Type B pancreatic cell (in vitro differentiated cells): Measurements from ENCODE around the gene CRADD. TPM values are rescaled to one million over a fixed set of nuclear protein-coding genes. Genes with fewer than 3 reads are reported as not detected.

Experiments
- DNase-seq: peaks from one replicate; pipeline ENCODE4 v3.0.0; 2021; ENCODE audit warnings: mixed read lengths; ENCODE audit not compliant: unreplicated experiment; ENCODE audit errors: extremely low spot score
- H3K27ac Mint-ChIP-seq: 2 replicates; pipeline ENCODE4 v1.8.0; 2021; ENCODE audit warnings: mild to moderate bottlenecking, mixed read lengths
- H3K27me3 Mint-ChIP-seq: 2 replicates; pipeline ENCODE4 v1.8.0; 2021; ENCODE audit warnings: mixed read lengths
- H3K36me3 Mint-ChIP-seq: 2 replicates; pipeline ENCODE4 v1.8.0; 2021; ENCODE audit warnings: mixed read lengths
- H3K4me1 Mint-ChIP-seq: one replicate; pipeline ENCODE4 v1.8.0; 2021; ENCODE audit warnings: mixed read lengths; ENCODE audit not compliant: unreplicated experiment
- H3K4me3 Mint-ChIP-seq: 2 replicates; pipeline ENCODE4 v1.8.0; 2021; ENCODE audit warnings: mild to moderate bottlenecking, mixed read lengths
- H3K9me3 Mint-ChIP-seq: 2 replicates; pipeline ENCODE4 v1.8.0; 2021; ENCODE audit warnings: mixed read lengths
- CTCF ChIP-seq: fragments of 200-600 bp; sonication (generic); conservative IDR thresholded peaks from 2 replicates; pipeline ENCODE4 v1.5.0; 2021; ENCODE audit warnings: antibody characterized with exemption, mild to moderate bottlenecking
- total RNA-seq: library from RNA; stranded (reverse); gene quantifications from 2 replicates; pipeline ENCODE4 v1.2.1, GENCODE V29; 2021; ENCODE audit warnings: low replicate concordance

Gene CRADD
- total RNA-seq, 1 donor from 2014 or later, result 8.1 TPM

- Mint-ChIP-seq H3K36me3 (peaks cover 7% of the 10 kb centered on the region), H3K4me1 (peaks cover 12% of the 10 kb centered on the region), H3K4me3 (no peak overlapping the region), H3K9me3 (no peaks in the 10 kb centered on the region), H3K27me3 (no peaks in the 10 kb centered on the region), H3K27ac (no peak overlapping the region)
- DNase-seq, result no peak
- TF ChIP-seq CTCF, result no peak
Observed at GRCh38 chr12:93683410-93683809, 6.2 kb downstream of the CRADD start.

GRCh38 chr12:93684716-93685115 is 7.5 kb downstream of the CRADD start:
- no peak overlapping the region for H3K4me3 Mint-ChIP-seq

DNA sequence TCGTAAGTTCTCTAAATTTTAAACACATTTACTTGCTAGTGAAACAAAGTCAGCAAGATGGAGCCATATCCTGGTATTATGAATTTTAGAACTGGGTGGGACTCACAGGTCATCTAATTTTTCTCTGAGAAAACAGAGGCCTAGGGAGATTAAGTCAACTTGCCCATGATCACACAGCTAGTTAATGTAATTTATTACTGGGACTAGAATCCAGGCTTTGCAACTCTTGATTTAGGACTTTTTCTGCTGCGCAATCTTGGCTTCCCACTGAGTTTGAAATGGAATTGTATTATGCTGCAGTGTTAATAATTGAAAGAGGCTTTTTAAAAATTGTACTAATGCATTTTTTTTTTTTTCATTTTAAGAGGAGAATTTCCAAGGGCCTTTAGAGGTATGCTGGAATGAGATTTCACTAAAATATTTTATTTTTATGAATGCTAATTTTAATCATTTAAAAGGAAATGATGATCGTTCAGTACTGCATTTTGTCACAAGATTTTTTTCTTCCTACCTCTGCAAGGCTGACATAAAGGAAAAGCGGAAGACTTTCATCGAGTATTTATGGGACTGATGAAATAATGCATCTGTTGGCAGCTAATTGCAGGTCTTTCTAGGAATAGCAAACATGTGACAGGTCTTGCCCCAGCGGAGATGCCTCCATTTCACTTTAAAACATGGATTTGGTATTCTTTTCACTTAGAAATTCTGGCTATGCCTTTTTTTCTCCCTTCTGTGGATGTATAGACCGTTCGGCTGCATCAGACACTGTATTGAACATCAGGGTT is 9.6 kb downstream of the CRADD start:
- Mint-ChIP-seq H3K4me3 (no peak overlapping the region), H3K27ac (no peak overlapping the region)
- no peak for DNase-seq

More at GRCh38 chr12:93684716-93685115, 7.5 kb downstream of the CRADD start:
- TF ChIP-seq CTCF, result no peak
- Mint-ChIP-seq H3K4me1 (peaks cover 10% of the 10 kb centered on the region), H3K9me3 (peaks cover 4% of the 10 kb centered on the region), H3K36me3 (peaks cover 1% of the 10 kb centered on the region), H3K27me3 (no peaks in the 10 kb centered on the region), H3K27ac (no peak overlapping the region)
- DNase-seq, result no peak

GRCh38 chr12:93689076-93689834 is 12.1 kb downstream of the CRADD start:
- Mint-ChIP-seq H3K4me1 (peaks cover 8% of the 10 kb centered on the region), H3K36me3 (peaks cover 6% of the 10 kb centered on the region), H3K4me3 (peak overlapping the region; percentile 22), H3K27ac (peak overlapping the region; percentile 79), H3K9me3 (peaks cover 4% of the 10 kb centered on the region), H3K27me3 (no peaks in the 10 kb centered on the region)
- DNase-seq, result no peak
- no peak for TF ChIP-seq CTCF

More for the DNA sequence above, 9.6 kb downstream of the CRADD start:
- no peaks in the 10 kb centered on the region for H3K27me3 Mint-ChIP-seq
- no peaks in the 10 kb centered on the region for H3K36me3 Mint-ChIP-seq
- no peak for TF ChIP-seq CTCF
- peaks cover 4% of the 10 kb centered on the region for H3K9me3 Mint-ChIP-seq
- peaks cover 8% of the 10 kb centered on the region for H3K4me1 Mint-ChIP-seq

DNA sequence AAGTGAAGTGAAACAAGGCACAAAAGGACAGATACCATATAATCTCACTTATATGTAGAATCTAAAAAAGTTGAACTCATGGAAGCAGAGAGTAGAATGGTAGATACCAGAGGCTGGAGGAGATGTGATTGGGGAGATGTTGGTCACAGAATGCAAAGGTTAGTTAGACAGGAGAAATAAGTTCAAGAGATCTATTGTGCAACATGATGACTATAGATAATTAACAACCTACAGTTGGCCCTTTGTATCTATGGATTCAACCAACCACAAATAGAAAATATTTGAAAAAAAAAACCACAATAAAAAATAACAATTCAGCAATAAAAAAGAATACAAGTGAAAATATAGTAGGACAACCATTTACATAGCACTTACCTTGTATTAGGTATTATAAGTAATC is 19.3 kb downstream of the CRADD start:
- Mint-ChIP-seq H3K4me1 (peaks cover 13% of the 10 kb centered on the region), H3K27me3 (no peaks in the 10 kb centered on the region), H3K36me3 (peaks cover 6% of the 10 kb centered on the region), H3K27ac (no peak overlapping the region), H3K9me3 (peaks cover 5% of the 10 kb centered on the region), H3K4me3 (no peak overlapping the region)
- no peak for DNase-seq
- no peak for TF ChIP-seq CTCF
